HG02588 (cell line): Measurements from ENCODE around the gene KRTAP2-1.
"Not testable (repeated sequence)": the region's sequence is repeated elsewhere in the genome, so short reads cannot be mapped to it uniquely, and the experiment has no call there.

Experiments
- ATAC-seq: cut with Tn5 transposase; IDR thresholded peaks from one replicate; pipeline ENCODE4 v1.9.1; 2021; ENCODE audit warnings: mild to moderate bottlenecking, moderate library complexity; ENCODE audit not compliant: unreplicated experiment

The KRTAP2-1 gene

GRCh38 chr17:41013606-41014005 is 33.5 kb downstream of the KRTAP2-1 start:
- no peak for ATAC-seq

GRCh38 chr17:41013181-41013580 is 33.9 kb downstream of the KRTAP2-1 start:
- ATAC-seq = no peak

DNA sequence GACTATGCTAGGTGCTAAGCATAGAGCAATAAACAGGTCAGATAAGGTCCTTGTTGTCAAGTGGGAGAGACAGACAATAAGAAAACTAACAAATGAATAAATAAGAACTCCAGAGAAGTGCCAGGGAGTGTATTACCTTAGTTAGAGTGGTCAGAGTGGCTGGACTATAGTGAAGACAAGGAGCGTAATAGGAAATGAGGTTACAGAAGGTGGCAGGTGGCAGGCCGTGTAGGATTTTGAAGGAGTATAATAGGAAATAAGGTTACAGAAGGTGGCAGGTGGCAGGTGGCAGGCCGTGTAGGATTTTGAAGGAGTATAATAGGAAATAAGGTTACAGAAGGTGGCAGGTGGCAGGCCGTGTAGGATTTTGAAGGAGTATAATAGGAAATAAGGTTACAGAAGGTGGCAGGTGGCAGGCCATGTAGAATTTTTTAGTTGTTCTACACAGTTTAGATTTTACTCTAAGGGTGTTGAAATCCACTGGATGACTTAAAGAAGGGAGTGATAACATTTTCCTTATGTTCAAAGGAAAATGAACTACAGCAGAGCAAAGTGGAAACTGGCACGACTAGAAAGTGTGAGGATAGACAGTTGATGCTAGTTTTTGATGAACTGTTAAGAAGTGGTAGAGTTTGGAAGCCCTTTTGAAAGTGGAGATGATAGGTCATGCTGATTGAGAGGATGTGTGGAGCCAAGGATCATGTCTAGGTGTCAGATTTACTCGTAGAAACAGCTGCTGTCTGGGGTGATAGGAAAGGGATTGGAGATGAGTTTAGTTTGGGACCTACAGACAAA is 34.6 kb downstream of the KRTAP2-1 start:
- ATAC-seq = no peak

GRCh38 chr17:41010441-41010840 is 36.7 kb downstream of the KRTAP2-1 start:
- no peak for ATAC-seq

- ATAC-seq = no peak
Observed at GRCh38 chr17:41009936-41010335, 37.2 kb downstream of the KRTAP2-1 start.

DNA sequence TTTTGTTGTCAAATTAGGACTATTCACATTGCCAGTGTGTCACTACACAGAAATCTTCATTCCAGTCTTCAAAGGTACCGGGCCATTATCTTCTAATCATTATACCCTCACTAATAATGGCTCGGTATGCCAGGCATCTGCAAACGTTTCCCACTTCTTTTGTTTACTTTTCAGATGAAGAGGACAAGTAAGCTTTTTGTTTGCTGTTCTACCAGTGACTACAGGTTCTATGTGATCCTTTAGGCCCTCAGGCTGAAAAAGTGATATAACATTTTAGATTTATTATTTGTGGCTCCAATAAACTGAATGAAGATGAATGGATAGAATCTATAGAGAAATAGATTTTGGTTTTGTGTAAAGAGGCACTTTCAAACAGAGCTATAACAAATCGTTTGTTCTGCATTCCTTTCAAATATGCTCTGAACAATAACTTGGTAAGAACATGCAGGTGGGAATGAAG is 37.8 kb downstream of the KRTAP2-1 start:
- no peak for ATAC-seq

- no peak for ATAC-seq
Observed at GRCh38 chr17:41008811-41009210, 38.3 kb downstream of the KRTAP2-1 start, which contains the start of gene KRTAP3-1. TSS of gene KRTAP3-1 (minus strand) at chr17:41009128. CDS start at chr17:41009074, 54 bp downstream.

- ATAC-seq = no peak
Observed at GRCh38 chr17:41004397-41004796, 42.7 kb downstream of the KRTAP2-1 start.

DNA sequence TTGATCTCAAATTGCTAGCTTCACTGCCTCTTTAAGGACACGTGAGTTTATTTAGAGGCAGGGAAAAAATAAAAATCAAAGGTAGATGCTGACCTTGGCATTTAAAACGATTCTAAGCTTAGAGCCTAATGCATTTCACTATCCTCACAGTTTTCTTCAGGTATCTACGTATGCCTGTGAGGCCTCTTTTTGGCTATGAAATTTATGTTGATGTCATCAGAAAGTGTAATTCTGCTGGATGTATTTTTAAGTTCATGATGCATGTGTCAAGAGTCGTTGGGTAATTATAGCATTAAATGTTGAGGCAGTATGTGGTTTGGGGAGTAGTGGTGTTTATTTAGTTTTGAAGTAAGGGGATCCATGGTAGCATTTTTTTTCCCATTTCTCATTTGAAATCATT is 43.2 kb downstream of the KRTAP2-1 start:
- no peak for ATAC-seq

GRCh38 chr17:41002814-41003213 is 44.3 kb downstream of the KRTAP2-1 start:
- no peak for ATAC-seq

- no peak for ATAC-seq
Observed at GRCh38 chr17:41001795-41002194, 45.3 kb downstream of the KRTAP2-1 start.

DNA sequence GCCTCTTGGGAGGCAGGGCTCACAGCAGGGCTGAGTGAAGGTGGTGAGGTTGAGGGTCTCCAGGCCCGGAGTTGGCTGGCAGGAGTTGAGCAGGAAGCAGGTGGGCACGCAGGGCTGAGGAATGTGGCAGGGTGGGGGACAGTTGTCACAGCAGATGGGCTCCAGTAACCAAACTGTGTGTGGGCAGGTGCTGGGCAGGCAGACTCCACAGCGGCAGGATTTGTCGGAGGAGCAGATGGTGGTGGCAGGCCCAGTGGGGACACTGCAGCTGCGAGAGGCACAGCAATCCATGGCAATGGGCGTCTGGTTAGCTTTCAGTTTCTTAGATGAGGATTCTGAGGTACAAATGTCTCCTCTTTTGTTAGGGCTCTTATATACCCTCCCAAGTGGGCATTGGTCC is 47.6 kb downstream of the KRTAP2-1 start, which contains the start of gene KRTAP3-2:
TSS of gene KRTAP3-2 (minus strand) at position 344 of the 400 bp plus-strand sequence. CDS start at position 291, 53 bp downstream.
- ATAC-seq = not testable (repeated sequence)

- ATAC-seq = no peak
Observed at GRCh38 chr17:40997361-40997760, 49.8 kb downstream of the KRTAP2-1 start.

DNA sequence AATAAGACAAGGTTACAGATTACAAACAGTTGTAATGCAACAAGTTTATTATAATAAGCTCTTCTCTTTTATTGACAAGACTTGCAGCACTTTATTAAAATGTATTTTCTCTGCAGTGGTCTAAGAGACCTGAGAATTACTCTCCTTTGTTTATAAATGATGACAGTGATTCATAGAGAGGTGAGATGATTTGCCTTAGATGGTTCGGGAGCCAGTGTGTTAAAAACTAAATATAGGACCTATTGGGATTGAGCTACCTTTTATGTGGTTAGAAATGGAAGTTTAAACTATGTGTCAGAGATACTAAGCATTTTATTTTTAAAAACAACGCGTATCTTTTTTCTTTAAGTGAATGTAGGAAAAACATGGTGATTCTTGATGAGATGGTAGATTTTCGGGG is 50.3 kb downstream of the KRTAP2-1 start:
- ATAC-seq = no peak
